ENCODE results near the gene NEUROG3.

The NEUROG3 gene

DNA sequence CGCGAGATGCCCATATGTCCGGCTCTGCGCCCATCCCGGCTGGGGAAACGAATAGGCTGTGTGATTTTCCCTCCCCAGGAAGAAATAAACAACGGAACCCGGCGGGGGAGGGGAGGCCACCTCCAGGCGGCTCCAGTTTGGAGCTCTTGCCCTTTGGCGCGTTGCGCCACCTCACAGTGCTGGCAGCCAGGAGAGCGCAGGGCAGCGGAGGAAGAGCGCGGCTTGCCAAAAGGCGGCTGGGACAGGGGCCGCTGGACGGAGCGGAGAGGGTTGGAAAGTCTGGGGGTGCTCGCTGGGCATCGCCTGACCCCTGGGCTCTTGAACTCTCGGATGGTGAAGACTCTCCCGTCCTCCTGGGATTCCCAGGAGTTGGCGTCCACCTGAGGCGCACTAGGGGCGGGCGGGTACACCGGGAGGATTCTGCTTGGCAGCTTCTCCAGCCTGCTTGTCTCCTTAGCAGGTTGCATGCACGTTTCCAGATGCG lies 5.3 kb upstream of the NEUROG3 start:
- Histone ChIP-seq H3K27me3 (replicated peaks in 2 of 5; ENCODE audit: control insufficient read depth in 4 of 5, insufficient read depth in 5 of 5, low read length in 4 of 5) (peaks cover 4 to 83% (median 55%) of the 10 kb centered on the region in 5 experiments), H3K4me3 (ENCODE audit: control insufficient read depth in 1 of 7, extremely low read depth in 1 of 7, insufficient read depth in 4 of 7, low read depth in 2 of 7, low read length in 6 of 7) (no peak overlapping the region), H3K9me3 (ENCODE audit: control extremely low read depth in 1 of 5, control insufficient read depth in 4 of 5, insufficient read depth in 2 of 5, low read depth in 1 of 5, low read length in 4 of 5) (peaks cover 0 to 4% (median 0%) of the 10 kb centered on the region in 5 experiments), H3K27ac (ENCODE audit: insufficient read depth in 1 of 2, low read depth in 1 of 2, low read length in 2 of 2, poor library complexity in 1 of 2, severe bottlenecking in 2 of 2) (no peak overlapping the region), H3K36me3 (ENCODE audit: control insufficient read depth in 4 of 4, insufficient read depth in 4 of 4, low read length in 3 of 4) (no peaks in the 10 kb centered on the region), H3K4me1 (ENCODE audit: control extremely low read depth in 1 of 4, control insufficient read depth in 4 of 4, insufficient read depth in 4 of 4, low read length in 3 of 4) (peaks cover 0 to 11% (median 9%) of the 10 kb centered on the region in 4 experiments)
- CTCF ChIA-PET, result no interaction called here
- DNase-seq, result no peak
- WGBS (ENCODE audit: insufficient coverage), result 11% methylated on average over 30 of the region's 32 CpGs
- POLR2A ChIA-PET, result no interaction called here

- H3K27ac ChIP-seq (ENCODE audit: insufficient read depth in 1 of 2, low read depth in 1 of 2, low read length in 2 of 2, poor library complexity in 1 of 2, severe bottlenecking in 2 of 2), result no peak overlapping the region
- no peak overlapping the region for H3K4me3 ChIP-seq (ENCODE audit: control insufficient read depth in 1 of 7, extremely low read depth in 1 of 7, insufficient read depth in 4 of 7, low read depth in 2 of 7, low read length in 6 of 7)
- CTCF ChIA-PET, result no interaction called here
- no peaks in the 10 kb centered on the region for H3K36me3 ChIP-seq (ENCODE audit: control insufficient read depth in 4 of 4, insufficient read depth in 4 of 4, low read length in 3 of 4)
- H3K9me3 ChIP-seq (ENCODE audit: control extremely low read depth in 1 of 5, control insufficient read depth in 4 of 5, insufficient read depth in 2 of 5, low read depth in 1 of 5, low read length in 4 of 5), result peaks cover 0 to 4% (median 0%) of the 10 kb centered on the region in 5 experiments
- H3K4me1 ChIP-seq (ENCODE audit: control extremely low read depth in 1 of 4, control insufficient read depth in 4 of 4, insufficient read depth in 4 of 4, low read length in 3 of 4), result peaks cover 0 to 21% (median 19%) of the 10 kb centered on the region in 4 experiments
- 1% methylated on average over 38 of the region's 51 CpGs for WGBS (ENCODE audit: insufficient coverage)
- H3K27me3 ChIP-seq (replicated peaks in 2 of 5; ENCODE audit: control insufficient read depth in 4 of 5, insufficient read depth in 5 of 5, low read length in 4 of 5), result peaks cover 4 to 93% (median 53%) of the 10 kb centered on the region in 5 experiments
- DNase-seq, result peak in 1 of 3 donors; percentile 11
- POLR2A ChIA-PET, result no interaction called here
Measured at GRCh38 chr10:69577268-69578232, 4.3 kb upstream of the NEUROG3 start.

- WGBS (ENCODE audit: insufficient coverage), result 6% methylated on average over 21 of the region's 28 CpGs
Measured at GRCh38 chr10:69576334-69577011, 3.3 kb upstream of the NEUROG3 start.

DNA sequence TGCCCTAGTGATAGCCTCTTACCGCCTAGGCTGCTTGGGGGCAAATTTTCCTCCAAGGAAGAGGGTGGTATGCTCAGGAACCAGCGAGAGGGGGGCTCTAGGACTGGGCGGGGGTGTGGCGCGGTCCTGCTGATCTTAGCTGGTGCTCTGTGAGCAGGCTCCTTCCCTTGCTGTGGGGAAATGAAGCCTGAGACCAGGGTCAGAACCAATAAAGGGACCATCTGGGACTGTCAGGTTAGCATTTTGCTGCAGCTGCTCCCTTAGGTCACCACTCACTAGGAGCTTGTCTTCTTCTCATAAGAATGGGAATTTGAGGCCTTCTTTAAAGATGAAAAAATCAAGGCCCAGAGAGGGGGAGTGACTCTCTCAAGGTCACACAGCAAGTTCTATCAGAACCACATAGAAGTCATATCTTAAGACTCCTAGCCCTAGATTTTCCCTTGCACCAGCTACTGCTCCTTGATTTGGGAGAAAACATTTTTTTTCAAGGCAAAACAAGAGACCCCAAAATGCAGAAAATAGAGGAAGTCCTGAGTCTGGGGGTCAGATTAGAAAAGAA lies 2.0 kb upstream of the NEUROG3 start:
- H3K27ac ChIP-seq (ENCODE audit: insufficient read depth in 1 of 2, low read depth in 1 of 2, low read length in 2 of 2, poor library complexity in 1 of 2, severe bottlenecking in 2 of 2), result no peak overlapping the region
- H3K9me3 ChIP-seq (ENCODE audit: control extremely low read depth in 1 of 5, control insufficient read depth in 4 of 5, insufficient read depth in 2 of 5, low read depth in 1 of 5, low read length in 4 of 5), result peaks cover 0 to under 1% (median 0%) of the 10 kb centered on the region in 5 experiments
- no peak overlapping the region for H3K4me3 ChIP-seq (ENCODE audit: control insufficient read depth in 1 of 7, extremely low read depth in 1 of 7, insufficient read depth in 4 of 7, low read depth in 2 of 7, low read length in 6 of 7)
- no peaks in the 10 kb centered on the region for H3K36me3 ChIP-seq (ENCODE audit: control insufficient read depth in 4 of 4, insufficient read depth in 4 of 4, low read length in 3 of 4)
- ChIA-PET CTCF (no interaction called here), POLR2A (no interaction called here)
- 3% methylated on average over 4 of the region's 5 CpGs for WGBS (ENCODE audit: insufficient coverage)
- DNase-seq, result no peak
- H3K27me3 ChIP-seq (replicated peaks in 2 of 5; ENCODE audit: control insufficient read depth in 4 of 5, insufficient read depth in 5 of 5, low read length in 4 of 5), result peaks cover 8 to 100% (median 63%) of the 10 kb centered on the region in 5 experiments
- peaks cover 0 to 29% (median 26%) of the 10 kb centered on the region in 4 experiments for H3K4me1 ChIP-seq (ENCODE audit: control extremely low read depth in 1 of 4, control insufficient read depth in 4 of 4, insufficient read depth in 4 of 4, low read length in 3 of 4)

More at GRCh38 chr10:69576334-69577011, 3.3 kb upstream of the NEUROG3 start:
- DNase-seq, result no peak
- no peak overlapping the region for H3K4me3 ChIP-seq (ENCODE audit: control insufficient read depth in 1 of 7, extremely low read depth in 1 of 7, insufficient read depth in 4 of 7, low read depth in 2 of 7, low read length in 6 of 7)
- H3K4me1 ChIP-seq (ENCODE audit: control extremely low read depth in 1 of 4, control insufficient read depth in 4 of 4, insufficient read depth in 4 of 4, low read length in 3 of 4), result peaks cover 0 to 29% (median 26%) of the 10 kb centered on the region in 4 experiments
- H3K9me3 ChIP-seq (ENCODE audit: control extremely low read depth in 1 of 5, control insufficient read depth in 4 of 5, insufficient read depth in 2 of 5, low read depth in 1 of 5, low read length in 4 of 5), result peaks cover 0 to 4% (median 0%) of the 10 kb centered on the region in 5 experiments
- peaks cover 4 to 99% (median 59%) of the 10 kb centered on the region in 5 experiments for H3K27me3 ChIP-seq (replicated peaks in 2 of 5; ENCODE audit: control insufficient read depth in 4 of 5, insufficient read depth in 5 of 5, low read length in 4 of 5)
- ChIA-PET POLR2A (no interaction called here), CTCF (no interaction called here)
- H3K36me3 ChIP-seq (ENCODE audit: control insufficient read depth in 4 of 4, insufficient read depth in 4 of 4, low read length in 3 of 4), result no peaks in the 10 kb centered on the region
- no peak overlapping the region for H3K27ac ChIP-seq (ENCODE audit: insufficient read depth in 1 of 2, low read depth in 1 of 2, low read length in 2 of 2, poor library complexity in 1 of 2, severe bottlenecking in 2 of 2)

DNA sequence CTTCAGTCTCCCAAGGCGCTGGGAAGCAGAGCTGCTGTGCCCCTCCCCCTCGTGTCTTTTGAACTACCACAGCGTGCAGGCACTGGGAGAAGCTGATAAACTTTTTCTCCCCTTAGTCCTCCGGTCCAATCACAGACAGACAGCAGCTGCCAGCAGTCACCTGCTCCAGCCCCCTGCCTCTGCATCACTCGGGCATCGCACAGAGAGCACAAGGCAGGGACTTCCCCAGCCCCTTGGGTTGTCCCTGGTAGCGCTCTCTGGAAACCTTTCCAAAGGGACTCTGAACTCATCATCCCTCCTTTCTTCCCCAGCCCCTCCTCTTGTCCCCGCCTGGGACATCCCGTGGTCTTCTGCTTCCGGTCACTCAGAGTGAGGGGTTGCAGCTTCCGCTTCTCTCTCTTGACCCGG lies 1.4 kb upstream of the NEUROG3 start:
- Histone ChIP-seq H3K27ac (ENCODE audit: insufficient read depth in 1 of 2, low read depth in 1 of 2, low read length in 2 of 2, poor library complexity in 1 of 2, severe bottlenecking in 2 of 2) (no peak overlapping the region), H3K4me3 (ENCODE audit: control insufficient read depth in 1 of 7, extremely low read depth in 1 of 7, insufficient read depth in 4 of 7, low read depth in 2 of 7, low read length in 6 of 7) (no peak overlapping the region), H3K9me3 (ENCODE audit: control extremely low read depth in 1 of 5, control insufficient read depth in 4 of 5, insufficient read depth in 2 of 5, low read depth in 1 of 5, low read length in 4 of 5) (no peaks in the 10 kb centered on the region), H3K36me3 (ENCODE audit: control insufficient read depth in 4 of 4, insufficient read depth in 4 of 4, low read length in 3 of 4) (no peaks in the 10 kb centered on the region), H3K27me3 (replicated peaks in 2 of 5; ENCODE audit: control insufficient read depth in 4 of 5, insufficient read depth in 5 of 5, low read length in 4 of 5) (peaks cover 8 to 100% (median 62%) of the 10 kb centered on the region in 5 experiments), H3K4me1 (ENCODE audit: control extremely low read depth in 1 of 4, control insufficient read depth in 4 of 4, insufficient read depth in 4 of 4, low read length in 3 of 4) (peaks cover 0 to 29% (median 26%) of the 10 kb centered on the region in 4 experiments)
- peak in 2 of 3 donors; percentile 25 to 35 for DNase-seq
- 0% methylated on average over 8 of the region's 12 CpGs for WGBS (ENCODE audit: insufficient coverage)
- ChIA-PET CTCF (interaction anchor here (0.7 kb wide), 1 partner anchor 67 kb away, joined by 3 read pairs; no protein-coding TSS in a partner anchor), POLR2A (no interaction called here)

DNA sequence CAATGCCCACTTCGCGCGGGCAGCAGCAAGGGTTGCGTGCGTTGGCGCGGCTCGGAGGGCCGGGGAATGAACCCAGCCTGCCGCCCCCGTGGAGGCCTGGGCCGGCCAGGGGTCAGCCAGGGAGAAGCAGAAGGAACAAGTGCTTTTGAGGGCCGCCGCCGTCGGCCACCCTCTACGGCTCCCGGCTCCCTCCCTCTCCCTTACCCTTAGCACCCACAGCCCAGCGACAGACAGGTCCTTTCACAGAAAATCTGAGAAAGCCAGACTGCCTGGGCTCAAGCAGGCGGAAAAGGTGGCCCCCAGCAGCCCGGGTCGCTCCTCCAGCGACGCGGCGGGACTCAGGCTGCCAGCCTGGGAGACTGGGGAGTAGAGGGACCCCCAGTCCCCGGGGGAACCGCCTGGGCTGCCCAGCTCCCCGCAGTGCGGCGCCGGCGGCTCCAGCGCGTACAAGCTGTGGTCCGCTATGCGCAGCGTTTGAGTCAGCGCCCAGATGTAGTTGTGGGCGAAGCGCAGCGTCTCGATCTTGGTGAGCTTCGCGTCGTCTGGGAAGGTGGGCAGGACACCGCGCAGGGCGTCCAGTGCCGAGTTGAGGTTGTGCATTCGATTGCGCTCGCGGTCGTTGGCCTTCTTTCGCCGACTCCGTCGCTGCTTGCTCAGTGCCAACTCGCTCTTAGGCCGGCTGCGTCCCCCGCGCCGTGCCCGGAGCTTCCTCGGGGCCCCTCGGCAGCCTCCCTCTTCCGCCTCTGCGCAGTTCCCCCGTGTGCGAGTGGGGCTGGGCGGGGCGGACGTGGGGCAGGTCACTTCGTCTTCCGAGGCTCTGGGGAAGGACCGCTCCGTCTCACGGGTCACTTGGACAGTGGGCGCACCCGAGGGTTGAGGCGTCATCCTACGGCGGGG lies 815 bp downstream of the NEUROG3 start:
- Histone ChIP-seq H3K36me3 (ENCODE audit: control insufficient read depth in 4 of 4, insufficient read depth in 4 of 4, low read length in 3 of 4) (no peaks in the 10 kb centered on the region), H3K9me3 (ENCODE audit: control extremely low read depth in 1 of 5, control insufficient read depth in 4 of 5, insufficient read depth in 2 of 5, low read depth in 1 of 5, low read length in 4 of 5) (peaks cover 0 to 5% (median 0%) of the 10 kb centered on the region in 5 experiments), H3K4me1 (ENCODE audit: control extremely low read depth in 1 of 4, control insufficient read depth in 4 of 4, insufficient read depth in 4 of 4, low read length in 3 of 4) (peaks cover 0 to 35% (median 26%) of the 10 kb centered on the region in 4 experiments), H3K27ac (ENCODE audit: insufficient read depth in 1 of 2, low read depth in 1 of 2, low read length in 2 of 2, poor library complexity in 1 of 2, severe bottlenecking in 2 of 2) (no peak overlapping the region), H3K27me3 (replicated peaks in 2 of 5; ENCODE audit: control insufficient read depth in 4 of 5, insufficient read depth in 5 of 5, low read length in 4 of 5) (peaks cover 12 to 100% (median 72%) of the 10 kb centered on the region in 5 experiments), H3K4me3 (ENCODE audit: control insufficient read depth in 1 of 7, extremely low read depth in 1 of 7, insufficient read depth in 4 of 7, low read depth in 2 of 7, low read length in 6 of 7) (peak overlapping the region in 6 of 7 experiments; percentile 23 to 72 (median 48))
- peak in 2 of 3 donors; percentile 40 to 43 for DNase-seq
- CTCF ChIA-PET, result interaction anchor here (0.8 kb wide), 1 partner anchor 65 kb away, joined by 3 read pairs; no protein-coding TSS in a partner anchor
- POLR2A ChIA-PET, result no interaction called here
- whole genome bisulfite sequencing (ENCODE audit: insufficient coverage), result 1% methylated on average over 63 of the region's 85 CpGs

Data from common myeloid progenitor, CD34-positive (primary cell).